Activated CD8-positive, alpha-beta T cell treated with anti-CD3 and anti-CD28 coated beads for 36 hours (primary cell): Measurements from ENCODE around the gene PDK3. TPM values are rescaled to one million over a fixed set of nuclear protein-coding genes. Genes with fewer than 3 reads are reported as not detected.
A peak's percentile ranks its signal among the peaks of the same experiment; 100 is the strongest.

Experiments used
- ATAC-seq: fragments of 200-7000 bp; cut with Tn5 transposase; one replicate; pipeline ENCODE4 v1.10.0; 2021; ENCODE audit warnings: mild to moderate bottlenecking, moderate library complexity
- CTCF ChIA-PET: fragments of 350-600 bp; sonication (Branson Sonifier 250); formaldehyde crosslinking; loops from one replicate; lab custom pipeline; 2021; ENCODE audit warnings: antibody characterized with exemption; lab: Charles Lee
- POLR2A ChIA-PET: fragments of 350-600 bp; sonication (Branson Sonifier 250); formaldehyde crosslinking; loops from one replicate; lab custom pipeline; 2021; ENCODE audit warnings: antibody characterized with exemption; lab: Charles Lee
- DNase-seq: peaks from one replicate; pipeline ENCODE4 v3.0.0-alpha.2; 2020
- H3K27ac Mint-ChIP-seq: one replicate; pipeline ENCODE4 v1.8.0; 2021; ENCODE audit warnings: mild to moderate bottlenecking, mixed read lengths
- H3K27me3 Mint-ChIP-seq: one replicate; pipeline ENCODE4 v1.8.0; 2021; ENCODE audit warnings: mixed read lengths
- H3K36me3 Mint-ChIP-seq: one replicate; pipeline ENCODE4 v1.8.0; 2021; ENCODE audit warnings: low read depth, mixed read lengths
- H3K4me1 Mint-ChIP-seq: one replicate; pipeline ENCODE4 v1.8.0; 2021; ENCODE audit warnings: low read depth, mixed read lengths
- H3K4me3 Mint-ChIP-seq: one replicate; pipeline ENCODE4 v1.8.0; 2021; ENCODE audit warnings: mild to moderate bottlenecking, moderate library complexity, mixed read lengths
- H3K9me3 Mint-ChIP-seq: one replicate; pipeline ENCODE4 v1.8.0; 2021; ENCODE audit warnings: mixed read lengths
- intact Hi-C: fragments of 100-400 bp; cut with micrococcal nuclease; formaldehyde crosslinking; loops from one replicate; pipeline ENCODE4 v1.10.0; 2022
- total RNA-seq, 2 experiments: library from RNA; stranded (reverse); gene quantifications; one replicate each; pipeline ENCODE4 v1.2.3, GENCODE V29; 2021
- TF ChIP-seq, protein P1 (sequence below): fragments of 200-600 bp; IDR thresholded peaks from one replicate; pipeline ENCODE4 v1.8.0; 2022; ENCODE audit warnings: antibody characterized with exemption, mild to moderate bottlenecking

The PDK3 gene
- total RNA-seq, 2 experiments from 2014 or later = 46.4 to 50.8 TPM

DNA sequence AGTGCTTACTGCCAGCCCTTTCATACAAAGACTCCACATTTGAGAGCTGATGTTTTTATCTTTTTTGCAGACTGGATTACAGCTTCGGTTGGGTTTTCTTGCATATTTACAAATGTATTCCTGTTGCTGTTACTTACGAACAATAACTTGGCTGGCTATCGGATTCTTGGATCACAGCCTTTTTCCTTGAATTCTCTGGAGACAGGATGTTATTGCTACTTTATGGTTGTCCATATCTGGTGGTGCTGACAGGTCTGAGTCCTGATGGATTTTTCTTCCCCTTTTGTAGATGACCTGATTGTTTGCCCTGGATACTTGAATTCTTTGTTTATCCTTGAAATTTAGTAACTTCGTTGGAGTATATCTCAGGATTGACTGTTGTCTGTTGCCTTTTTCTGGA, 77.7 kb downstream of the PDK3 start:
- no peaks in the 10 kb centered on the region for H3K27me3 Mint-ChIP-seq
- H3K27ac Mint-ChIP-seq = no peak overlapping the region
- intact Hi-C loops = no loop called here
- TF ChIP-seq, protein P1, sequence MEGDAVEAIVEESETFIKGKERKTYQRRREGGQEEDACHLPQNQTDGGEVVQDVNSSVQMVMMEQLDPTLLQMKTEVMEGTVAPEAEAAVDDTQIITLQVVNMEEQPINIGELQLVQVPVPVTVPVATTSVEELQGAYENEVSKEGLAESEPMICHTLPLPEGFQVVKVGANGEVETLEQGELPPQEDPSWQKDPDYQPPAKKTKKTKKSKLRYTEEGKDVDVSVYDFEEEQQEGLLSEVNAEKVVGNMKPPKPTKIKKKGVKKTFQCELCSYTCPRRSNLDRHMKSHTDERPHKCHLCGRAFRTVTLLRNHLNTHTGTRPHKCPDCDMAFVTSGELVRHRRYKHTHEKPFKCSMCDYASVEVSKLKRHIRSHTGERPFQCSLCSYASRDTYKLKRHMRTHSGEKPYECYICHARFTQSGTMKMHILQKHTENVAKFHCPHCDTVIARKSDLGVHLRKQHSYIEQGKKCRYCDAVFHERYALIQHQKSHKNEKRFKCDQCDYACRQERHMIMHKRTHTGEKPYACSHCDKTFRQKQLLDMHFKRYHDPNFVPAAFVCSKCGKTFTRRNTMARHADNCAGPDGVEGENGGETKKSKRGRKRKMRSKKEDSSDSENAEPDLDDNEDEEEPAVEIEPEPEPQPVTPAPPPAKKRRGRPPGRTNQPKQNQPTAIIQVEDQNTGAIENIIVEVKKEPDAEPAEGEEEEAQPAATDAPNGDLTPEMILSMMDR = no peak
- ATAC-seq = no peak
- H3K9me3 Mint-ChIP-seq = no peaks in the 10 kb centered on the region
- H3K36me3 Mint-ChIP-seq = peaks cover 7% of the 10 kb centered on the region
- DNase-seq = no peak
- H3K4me1 Mint-ChIP-seq = no peaks in the 10 kb centered on the region
- ChIA-PET POLR2A (no interaction called here), CTCF (interaction anchor here (0.6 kb wide), 1 partner anchor 10 kb away, joined by 4 read pairs; no protein-coding TSS in a partner anchor)
- no peak overlapping the region for H3K4me3 Mint-ChIP-seq

- ChIA-PET CTCF (interaction anchor here (0.7 kb wide), 1 partner anchor 151 kb away, joined by 3 read pairs; no protein-coding TSS in a partner anchor), POLR2A (no interaction called here)
- no peak for DNase-seq
- ATAC-seq = no peak
- TF ChIP-seq, protein P1 = no peak
- no peaks in the 10 kb centered on the region for H3K9me3 Mint-ChIP-seq
- H3K4me3 Mint-ChIP-seq = no peak overlapping the region
- no peaks in the 10 kb centered on the region for H3K4me1 Mint-ChIP-seq
- H3K36me3 Mint-ChIP-seq = peaks cover 2% of the 10 kb centered on the region
- no peak overlapping the region for H3K27ac Mint-ChIP-seq
- intact Hi-C loops = no loop called here
- H3K27me3 Mint-ChIP-seq = no peaks in the 10 kb centered on the region
Observed at GRCh38 chrX:24547961-24548360, 82.9 kb downstream of the PDK3 start.

- ChIA-PET CTCF (interaction anchor here (0.9 kb wide), 1 partner anchor 180 kb away, joined by 4 read pairs; no protein-coding TSS in a partner anchor), POLR2A (no interaction called here)
- TF ChIP-seq, protein P1 = no peak
- no peak for ATAC-seq
- Mint-ChIP-seq H3K36me3 (no peaks in the 10 kb centered on the region), H3K4me3 (no peak overlapping the region), H3K27me3 (no peaks in the 10 kb centered on the region), H3K4me1 (no peaks in the 10 kb centered on the region), H3K27ac (no peak overlapping the region), H3K9me3 (no peaks in the 10 kb centered on the region)
- intact Hi-C loops = no loop called here
- no peak for DNase-seq
Observed at GRCh38 chrX:24550166-24550565, 85.1 kb downstream of the PDK3 start.

- ChIA-PET CTCF (interaction anchor here (1.5 kb wide), 1 partner anchor 157 kb away, joined by 3 read pairs; no protein-coding TSS in a partner anchor), POLR2A (no interaction called here)
- H3K27me3 Mint-ChIP-seq = no peaks in the 10 kb centered on the region
- no peak for DNase-seq
- intact Hi-C loops = no loop called here
- no peak overlapping the region for H3K4me3 Mint-ChIP-seq
- TF ChIP-seq, protein P1 = no peak
- H3K36me3 Mint-ChIP-seq = no peaks in the 10 kb centered on the region
- H3K4me1 Mint-ChIP-seq = no peaks in the 10 kb centered on the region
- H3K27ac Mint-ChIP-seq = no peak overlapping the region
- no peaks in the 10 kb centered on the region for H3K9me3 Mint-ChIP-seq
- no peak for ATAC-seq
Observed at GRCh38 chrX:24553011-24553410, 87.9 kb downstream of the PDK3 start.

- TF ChIP-seq, protein P1 = peak; percentile 19
- Mint-ChIP-seq H3K27ac (no peak overlapping the region), H3K27me3 (no peaks in the 10 kb centered on the region), H3K4me1 (no peaks in the 10 kb centered on the region), H3K36me3 (no peaks in the 10 kb centered on the region), H3K4me3 (no peak overlapping the region), H3K9me3 (no peaks in the 10 kb centered on the region)
- ATAC-seq (no peak), DNase-seq (no peak)
- POLR2A ChIA-PET = no interaction called here
- CTCF ChIA-PET = interaction anchor here (0.7 to 1.8 kb wide), 3 partner anchors 144 to 191 kb away, joined by 3 to 11 read pairs (median 5); no protein-coding TSS in a partner anchor
- intact Hi-C loops = no loop called here
Observed at GRCh38 chrX:24561121-24561520, 96.0 kb downstream of the PDK3 start.
